PFSK-1 (cell line): ENCODE data around the gene FYN.

Source experiments
- FOXP2 ChIP-seq: optimal IDR thresholded peaks from 2 replicates; pipeline ENCODE3; 2011; ENCODE audit warnings: borderline replicate concordance, control low read depth, inconsistent platforms; ENCODE audit not compliant: insufficient read depth; ENCODE audit errors: extremely low read length, extremely low read depth
- POLR2AphosphoS5 ChIP-seq: IDR thresholded peaks from 2 replicates; pipeline ENCODE4 v1.6.1; 2012; ENCODE audit warnings: low read depth, mild to moderate bottlenecking, control low read depth, low read length, moderate library complexity
- REST ChIP-seq, 2 experiments: IDR thresholded peaks; 2 replicates each; pipeline versions ENCODE4 v1.6.1 to v1.8.0; 2011 to 2012; ENCODE audit warnings: low read depth in 2 of 2, low read length in 2 of 2, control low read depth in 1 of 2, inconsistent platforms in 1 of 2, mild to moderate bottlenecking in 1 of 2, moderate library complexity in 1 of 2; ENCODE audit not compliant: insufficient read depth in 1 of 2

GRCh38 chr6:111724039-111724438, 149.2 kb downstream of the FYN start:
- TF ChIP-seq REST (IDR thresholded peaks at IDR 0.05; ENCODE audit: insufficient read depth in 1 of 2, low read depth in 2 of 2, low read length in 2 of 2) (no peak), POLR2AphosphoS5 (no peak), FOXP2 (no peak)
